LHCN-M2 (cell line): ENCODE measurements around the gene ENAH. TPM values are rescaled to one million over a fixed set of nuclear protein-coding genes. Genes with fewer than 3 reads are reported as not detected.

ENCODE experiments used
- DNase-seq: peaks from one replicate; pipeline ENCODE4 v3.0.0-alpha.2; 2012; ENCODE audit warnings: low read depth
- total RNA-seq: library from RNA; depleted of rRNA; stranded (reverse); fragments of >200 nt; gene quantifications from 2 replicates; pipeline ENCODE4 v1.2.3, GENCODE V29; 2014; rRNA removed

ENAH gene
- total RNA-seq, 1 experiment from 2014 or later, result 82.4 TPM

GRCh38 chr1:225437710-225438437 lies 215.0 kb downstream of the ENAH start:
- no peak for DNase-seq

Other genes with a start within 250 kb of the ENAH start
- gene LBR, start 225.1 kb downstream of the ENAH start, total RNA-seq, result 23.7 and 27.2 TPM in 2 replicates
- gene SRP9, start 124.7 kb upstream of the ENAH start, total RNA-seq, result 407 and 426 TPM in 2 replicates
- gene EPHX1, start 157.0 kb upstream of the ENAH start, total RNA-seq, result 13.3 and 18.0 TPM in 2 replicates
- gene TMEM63A, start 229.3 kb upstream of the ENAH start, total RNA-seq, result 10.1 and 10.2 TPM in 2 replicates
- gene LEFTY1, start 236.0 kb upstream of the ENAH start, total RNA-seq, result not detected in 2 replicates